Stimulated activated CD8-positive, alpha-beta memory T cell treated with anti-CD3 and anti-CD28 coated beads, Interleukin-4, amount 100 ng/mL, for 1 hour (primary cell): ENCODE results near the gene WDR73.
"Not testable (repeated sequence)": the region's sequence is repeated elsewhere in the genome, so short reads cannot be mapped to it uniquely, and the experiment has no call there.

Source experiments
- DNase-seq, 2 donors: peaks; one replicate each; pipeline ENCODE4 v3.0.0-alpha.2; 2020; ENCODE audit warnings: low read depth in 2 of 2, low spot score in 1 of 2

The WDR73 gene

GRCh38 chr15:84658080-84658787 is 4.2 kb upstream of the WDR73 start, which contains the start of gene NMB:
TSS of gene NMB (minus strand) at chr15:84658199. CDS start at chr15:84658152, 47 bp downstream.
- DNase-seq = peak; percentile 56 to 66

GRCh38 chr15:84657748-84658079 is 3.6 kb upstream of the WDR73 start:
- no peak for DNase-seq

GRCh38 chr15:84656972-84657371 is 2.9 kb upstream of the WDR73 start:
- DNase-seq = no peak

GRCh38 chr15:84654689-84655453 is 788 bp upstream of the WDR73 start:
- DNase-seq = peak; percentile 49 to 55

- DNase-seq = no peak
These were observed 536 bp downstream of the WDR73 start for GRCh38 chr15:84653584-84653909.

GRCh38 chr15:84649706-84650105 is 4.4 kb downstream of the WDR73 start:
- DNase-seq = no peak

- no peak for DNase-seq
These were observed 5.5 kb downstream of the WDR73 start for GRCh38 chr15:84648539-84648938.

GRCh38 chr15:84647726-84648125 is 6.4 kb downstream of the WDR73 start:
- no peak for DNase-seq

- DNase-seq = no peak
These were observed 8.1 kb downstream of the WDR73 start for GRCh38 chr15:84645997-84646396.

- no peak for DNase-seq
These were observed 8.6 kb downstream of the WDR73 start for GRCh38 chr15:84645496-84645895.

- no peak for DNase-seq
These were observed 10.2 kb downstream of the WDR73 start for GRCh38 chr15:84643838-84644237.

GRCh38 chr15:84642640-84643039 is 11.4 kb downstream of the WDR73 start:
- DNase-seq = not testable (repeated sequence)

GRCh38 chr15:84641871-84642270 is 12.2 kb downstream of the WDR73 start:
- DNase-seq = not testable (repeated sequence)

- no peak for DNase-seq
These were observed 16.0 kb downstream of the WDR73 start for GRCh38 chr15:84638103-84638502.

- DNase-seq = no peak
These were observed 19.8 kb downstream of the WDR73 start for GRCh38 chr15:84634228-84634837.

- peak; percentile 18 to 38 for DNase-seq
These were observed 20.5 kb downstream of the WDR73 start for GRCh38 chr15:84633311-84634227.

- no peak for DNase-seq
These were observed 22.3 kb downstream of the WDR73 start for GRCh38 chr15:84631706-84632272.

GRCh38 chr15:84629033-84629432 is 25.1 kb downstream of the WDR73 start:
- DNase-seq = no peak

GRCh38 chr15:84625123-84625522 is 29.0 kb downstream of the WDR73 start:
- no peak for DNase-seq

GRCh38 chr15:84624359-84624758 is 29.7 kb downstream of the WDR73 start:
- no peak for DNase-seq
